Keratinocyte (primary cell): ENCODE data around the gene SKAP1.

Source experiments
- EZH2 ChIP-seq: IDR thresholded peaks from one replicate; pipeline ENCODE4 v1.6.1; 2012; ENCODE audit warnings: inconsistent platforms, mild to moderate bottlenecking, low read length, moderate library complexity
- TF ChIP-seq, protein P1 (sequence below), 3 experiments: IDR thresholded peaks in 1 of 3; conservative IDR thresholded peaks in 1 of 3; optimal IDR thresholded peaks in 1 of 3; 2 replicates in 2 of 3; 3 replicates in 1 of 3; pipeline versions ENCODE3 to v1.5.1; 2011; ENCODE audit warnings: low read length in 3 of 3, mild to moderate bottlenecking in 3 of 3, moderate library complexity in 2 of 3, control low read depth in 1 of 3, inconsistent platforms in 1 of 3; ENCODE audit not compliant: insufficient read depth in 2 of 3; ENCODE audit errors: extremely low read depth in 1 of 3

- TF ChIP-seq, protein P1, sequence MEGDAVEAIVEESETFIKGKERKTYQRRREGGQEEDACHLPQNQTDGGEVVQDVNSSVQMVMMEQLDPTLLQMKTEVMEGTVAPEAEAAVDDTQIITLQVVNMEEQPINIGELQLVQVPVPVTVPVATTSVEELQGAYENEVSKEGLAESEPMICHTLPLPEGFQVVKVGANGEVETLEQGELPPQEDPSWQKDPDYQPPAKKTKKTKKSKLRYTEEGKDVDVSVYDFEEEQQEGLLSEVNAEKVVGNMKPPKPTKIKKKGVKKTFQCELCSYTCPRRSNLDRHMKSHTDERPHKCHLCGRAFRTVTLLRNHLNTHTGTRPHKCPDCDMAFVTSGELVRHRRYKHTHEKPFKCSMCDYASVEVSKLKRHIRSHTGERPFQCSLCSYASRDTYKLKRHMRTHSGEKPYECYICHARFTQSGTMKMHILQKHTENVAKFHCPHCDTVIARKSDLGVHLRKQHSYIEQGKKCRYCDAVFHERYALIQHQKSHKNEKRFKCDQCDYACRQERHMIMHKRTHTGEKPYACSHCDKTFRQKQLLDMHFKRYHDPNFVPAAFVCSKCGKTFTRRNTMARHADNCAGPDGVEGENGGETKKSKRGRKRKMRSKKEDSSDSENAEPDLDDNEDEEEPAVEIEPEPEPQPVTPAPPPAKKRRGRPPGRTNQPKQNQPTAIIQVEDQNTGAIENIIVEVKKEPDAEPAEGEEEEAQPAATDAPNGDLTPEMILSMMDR (optimal IDR thresholded peaks at IDR 0.05 in 1 of 3, IDR thresholded peaks at IDR 0.05 in 1 of 3, conservative IDR thresholded peaks at IDR 0.05 in 1 of 3; ENCODE audit: extremely low read depth in 1 of 3, insufficient read depth in 2 of 3, low read length in 3 of 3) = no peak
- TF ChIP-seq EZH2 = no peak
Observed at GRCh38 chr17:48211787-48212186, 218.2 kb downstream of the SKAP1 start.
